HG03095 (cell line): ENCODE measurements around the gene TEX29.

Experiments
- ATAC-seq: cut with Tn5 transposase; IDR thresholded peaks from one replicate; pipeline ENCODE4 v1.9.1; 2021; ENCODE audit warnings: moderate library complexity; ENCODE audit not compliant: unreplicated experiment

Gene TEX29

GRCh38 chr13:111319998-111320911 is at the start of gene TEX29:
TEX29 (plus strand) TSS chr13:111320642; CDS start chr13:111320891, 249 bp downstream.
- no peak for ATAC-seq

- no peak for ATAC-seq
Observed at GRCh38 chr13:111270765-111271698, 49.4 kb upstream of the TEX29 start.

- ATAC-seq = no peak
Observed at GRCh38 chr13:111272117-111272516, 48.3 kb upstream of the TEX29 start.

- no peak for ATAC-seq
Observed at GRCh38 chr13:111275382-111275781, 45.1 kb upstream of the TEX29 start.

- no peak for ATAC-seq
Observed at GRCh38 chr13:111275995-111276618, 44.3 kb upstream of the TEX29 start.

- no peak for ATAC-seq
Observed at GRCh38 chr13:111278258-111278657, 42.2 kb upstream of the TEX29 start.

GRCh38 chr13:111278743-111279652 is 41.4 kb upstream of the TEX29 start:
- ATAC-seq = no peak

GRCh38 chr13:111280226-111280625 is 40.2 kb upstream of the TEX29 start:
- ATAC-seq = no peak

- ATAC-seq = no peak
Observed at GRCh38 chr13:111280681-111281585, 39.5 kb upstream of the TEX29 start.

- no peak for ATAC-seq
Observed at GRCh38 chr13:111281751-111282311, 38.6 kb upstream of the TEX29 start.

- ATAC-seq = no peak
Observed at GRCh38 chr13:111282425-111282824, 38.0 kb upstream of the TEX29 start.

- no peak for ATAC-seq
Observed at GRCh38 chr13:111282997-111283396, 37.4 kb upstream of the TEX29 start.

GRCh38 chr13:111283457-111283856 is 37.0 kb upstream of the TEX29 start:
- no peak for ATAC-seq

GRCh38 chr13:111283991-111284390 is 36.5 kb upstream of the TEX29 start:
- ATAC-seq = no peak

- ATAC-seq = no peak
Observed at GRCh38 chr13:111284565-111284964, 35.9 kb upstream of the TEX29 start.

- no peak for ATAC-seq
Observed at GRCh38 chr13:111286162-111286561, 34.3 kb upstream of the TEX29 start.

GRCh38 chr13:111286749-111287148 is 33.7 kb upstream of the TEX29 start:
- ATAC-seq = no peak

- no peak for ATAC-seq
Observed at GRCh38 chr13:111287201-111287600, 33.2 kb upstream of the TEX29 start.

GRCh38 chr13:111288276-111288675 is 32.2 kb upstream of the TEX29 start:
- ATAC-seq = no peak
